Activated CD4-positive, alpha-beta T cell treated with anti-CD3 and anti-CD28 coated beads for 36 hours (primary cell): ENCODE results near the gene THTPA. TPM values are rescaled to one million over a fixed set of nuclear protein-coding genes. Genes with fewer than 3 reads are reported as not detected.

Source experiments
- ATAC-seq: fragments of 200-7000 bp; cut with Tn5 transposase; one replicate; pipeline ENCODE4 v1.10.0; 2021; ENCODE audit warnings: mild to moderate bottlenecking, moderate library complexity
- CTCF ChIA-PET: fragments of 350-600 bp; sonication (Branson Sonifier 250); formaldehyde crosslinking; loops from one replicate; lab custom pipeline; 2021; ENCODE audit warnings: antibody characterized with exemption; lab: Charles Lee
- POLR2A ChIA-PET: fragments of 350-600 bp; sonication (Branson Sonifier 250); formaldehyde crosslinking; loops from one replicate; lab custom pipeline; 2021; ENCODE audit warnings: antibody characterized with exemption, inconsistent platforms; lab: Charles Lee
- DNase-seq: peaks from one replicate; pipeline ENCODE4 v3.0.0-alpha.2; 2020
- H3K27ac Mint-ChIP-seq: one replicate; pipeline ENCODE4 v1.8.0; 2021; ENCODE audit warnings: mixed read lengths
- H3K27me3 Mint-ChIP-seq: one replicate; pipeline ENCODE4 v1.8.0; 2021; ENCODE audit warnings: mixed read lengths
- H3K36me3 Mint-ChIP-seq: one replicate; pipeline ENCODE4 v1.8.0; 2021; ENCODE audit warnings: low read depth, mixed read lengths
- H3K4me1 Mint-ChIP-seq: one replicate; pipeline ENCODE4 v1.8.0; 2021; ENCODE audit warnings: mixed read lengths
- H3K4me3 Mint-ChIP-seq: one replicate; pipeline ENCODE4 v1.8.0; 2021; ENCODE audit warnings: mild to moderate bottlenecking, moderate library complexity, mixed read lengths
- H3K9me3 Mint-ChIP-seq: one replicate; pipeline ENCODE4 v1.8.0; 2021; ENCODE audit warnings: low read depth, mixed read lengths
- intact Hi-C, 2 experiments: fragments of 100-400 bp; cut with DNase I in 1 of 2; cut with micrococcal nuclease in 1 of 2; formaldehyde crosslinking; loops; one replicate each; pipeline versions ENCODE4 v1.14.2 to v1.15.1; 2022 to 2024; cut with DNase I, micrococcal nuclease
- total RNA-seq, 2 experiments: library from RNA; stranded (reverse); gene quantifications; one replicate each; pipeline ENCODE4 v1.2.3, GENCODE V29; 2021

THTPA gene
- total RNA-seq, 2 experiments from 2014 or later: 8.3 to 8.5 TPM

DNA sequence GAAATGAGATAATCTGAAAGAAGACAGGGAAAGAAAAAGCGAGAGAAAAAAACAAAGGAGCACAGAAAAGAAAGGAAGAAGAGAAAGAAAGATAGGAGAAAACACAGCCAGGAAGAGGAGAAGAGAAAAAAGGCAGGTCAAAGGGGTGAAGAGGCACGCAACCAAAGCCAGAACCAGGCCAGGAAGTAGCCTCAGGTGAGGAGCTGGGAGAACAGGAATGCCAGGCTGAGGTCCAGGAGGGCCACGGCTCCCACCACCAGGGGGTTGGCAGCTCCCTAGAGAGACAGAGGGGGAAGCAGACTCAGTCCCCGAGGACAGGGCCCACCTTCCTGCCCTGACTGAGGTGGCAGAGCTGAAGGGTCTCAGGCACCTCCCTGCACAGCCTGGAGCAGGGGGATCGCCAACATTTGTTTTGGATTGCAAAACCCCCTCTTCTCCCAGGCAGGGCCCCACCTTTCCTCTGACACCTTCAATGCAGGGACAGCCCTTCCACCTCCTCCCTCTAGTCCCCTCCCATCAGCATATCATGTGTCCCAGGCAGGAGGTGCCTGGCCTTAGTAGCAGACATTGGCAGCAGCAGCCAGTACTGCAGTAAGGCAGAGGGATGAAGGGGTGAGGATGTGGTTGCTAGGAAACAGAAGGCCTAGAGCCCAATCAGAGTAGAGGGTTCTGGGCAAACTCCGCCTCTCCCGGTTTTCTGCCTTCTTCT is 13.5 kb downstream of the THTPA start:
- ChIA-PET CTCF (interaction anchor here (0.6 to 4.3 kb wide), 7 partner anchors 12 to 372 kb away, joined by 3 to 43 read pairs (median 3); partner anchors contain the start of gene THTPA), POLR2A (no interaction called here)
- Mint-ChIP-seq H3K27ac (no peak overlapping the region), H3K4me3 (no peak overlapping the region), H3K36me3 (peaks cover 11% of the 10 kb centered on the region), H3K4me1 (peaks cover 19% of the 10 kb centered on the region), H3K27me3 (peaks cover 12% of the 10 kb centered on the region), H3K9me3 (no peaks in the 10 kb centered on the region)
- intact Hi-C loops: no loop called here
- no peak for DNase-seq
- ATAC-seq: peak; percentile 9

DNA sequence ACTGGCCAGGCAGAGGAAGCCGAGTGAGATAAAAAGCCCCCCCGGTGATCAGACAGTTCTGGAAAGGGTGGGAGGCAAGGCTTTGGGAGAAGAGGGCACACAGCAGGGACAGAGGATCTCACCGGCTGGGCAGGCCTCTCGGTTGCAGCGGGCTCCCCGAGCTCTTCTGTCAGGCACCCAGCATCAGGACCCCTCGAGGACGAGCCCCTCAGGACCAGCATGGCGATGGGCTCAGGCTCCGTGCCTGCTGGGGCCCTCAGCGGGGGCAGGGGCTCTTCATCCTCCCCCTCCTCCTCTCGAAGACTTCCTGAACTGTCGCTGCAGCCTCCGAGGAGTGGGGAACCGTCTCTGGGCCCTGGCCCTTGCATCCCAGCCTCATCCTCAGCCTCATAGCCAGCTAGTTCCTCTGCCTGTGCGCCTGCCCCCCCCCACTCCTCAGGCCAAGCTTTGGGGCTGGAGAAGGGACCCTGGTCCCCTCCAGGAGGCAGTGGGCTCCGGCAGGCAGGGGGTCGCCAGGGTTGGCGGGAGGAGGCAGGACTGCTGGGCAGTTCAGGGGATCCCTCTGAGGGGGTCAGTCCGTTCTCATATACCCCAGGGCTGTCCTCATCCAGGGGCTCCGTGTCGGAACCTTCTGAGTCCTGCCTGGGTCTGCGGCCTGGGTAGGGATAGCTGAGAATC is 14.9 kb downstream of the THTPA start:
- no peak for DNase-seq
- ATAC-seq: no peak
- Mint-ChIP-seq H3K4me1 (peaks cover 18% of the 10 kb centered on the region), H3K27me3 (peaks cover 16% of the 10 kb centered on the region), H3K27ac (no peak overlapping the region), H3K4me3 (no peak overlapping the region), H3K36me3 (peaks cover 4% of the 10 kb centered on the region), H3K9me3 (no peaks in the 10 kb centered on the region)
- intact Hi-C loops: no loop called here
- ChIA-PET CTCF (interaction anchor here (0.8 to 2.5 kb wide), 4 partner anchors 10 to 93 kb away, joined by 3 to 9 read pairs (median 5); no protein-coding TSS in a partner anchor), POLR2A (interaction anchor here (0.6 kb wide), 1 partner anchor 124 kb away, joined by 3 read pairs; no protein-coding TSS in a partner anchor)

DNA sequence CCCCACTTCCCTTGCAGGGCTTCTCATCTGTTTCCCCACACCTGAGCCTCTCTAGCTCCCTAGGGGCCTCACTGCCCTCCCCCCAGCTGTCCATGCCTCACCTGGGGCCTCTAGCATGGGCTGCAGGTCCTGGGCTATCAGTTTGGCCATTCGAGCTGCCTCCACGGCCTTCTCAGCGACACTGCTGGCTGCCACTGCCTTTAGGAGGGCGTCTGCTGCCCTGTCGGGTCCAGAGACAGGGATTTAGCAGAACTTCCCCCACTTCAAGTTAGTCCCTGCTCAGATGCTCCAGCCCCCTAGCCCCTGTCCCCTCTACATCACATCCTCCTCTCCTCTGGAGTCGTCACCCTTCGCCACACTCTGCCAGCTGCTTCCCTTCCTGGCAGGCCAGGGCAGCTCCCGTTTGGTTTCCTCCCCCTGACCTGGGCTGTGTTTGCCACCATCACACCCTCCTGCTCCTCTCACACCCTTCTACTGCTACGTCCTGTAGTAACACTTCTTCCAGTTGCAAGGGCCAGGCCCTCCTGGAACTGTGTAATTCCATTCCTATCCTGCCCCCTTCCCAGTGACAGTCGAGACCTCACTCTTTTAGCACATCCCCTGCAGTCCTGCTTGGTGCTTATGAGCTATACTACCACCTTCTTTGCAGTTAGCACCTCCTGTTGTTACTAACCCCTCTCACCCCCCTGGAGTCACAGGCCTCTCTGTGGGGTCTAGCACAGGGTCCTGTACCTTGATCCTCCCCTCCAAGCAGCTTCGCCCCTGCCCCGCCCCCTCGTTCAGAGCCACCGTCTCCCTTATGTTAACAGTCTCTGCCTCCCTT is 15.8 kb downstream of the THTPA start:
- no peaks in the 10 kb centered on the region for H3K36me3 Mint-ChIP-seq
- H3K9me3 Mint-ChIP-seq: no peaks in the 10 kb centered on the region
- intact Hi-C loops: no loop called here
- DNase-seq (no peak), ATAC-seq (no peak)
- H3K4me1 Mint-ChIP-seq: peaks cover 17% of the 10 kb centered on the region
- H3K27ac Mint-ChIP-seq: no peak overlapping the region
- ChIA-PET CTCF (interaction anchor here (0.6 to 2.5 kb wide), 7 partner anchors 9 to 275 kb away, joined by 3 to 9 read pairs (median 5); no protein-coding TSS in a partner anchor), POLR2A (no interaction called here)
- H3K27me3 Mint-ChIP-seq: peaks cover 24% of the 10 kb centered on the region
- no peak overlapping the region for H3K4me3 Mint-ChIP-seq

DNA sequence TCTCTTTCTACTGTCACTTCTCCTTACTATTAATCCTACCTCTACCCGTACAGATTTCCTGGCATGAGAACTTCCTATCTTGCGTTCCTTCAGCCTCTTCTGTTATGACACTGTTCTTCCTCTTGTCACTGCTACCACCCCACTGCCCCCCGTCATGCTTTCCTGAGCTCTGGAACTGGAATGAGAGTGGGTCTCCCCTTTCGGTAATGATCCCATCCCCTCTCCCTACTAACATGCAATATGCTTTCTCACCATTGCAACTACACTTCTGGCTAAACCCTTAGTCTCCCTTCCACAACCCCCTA is 16.4 kb downstream of the THTPA start:
- peaks cover 17% of the 10 kb centered on the region for H3K4me1 Mint-ChIP-seq
- ChIA-PET POLR2A (no interaction called here), CTCF (interaction anchor here (1.0 to 2.5 kb wide), 3 partner anchors 10 to 94 kb away, joined by 3 to 9 read pairs (median 5); no protein-coding TSS in a partner anchor)

DNA sequence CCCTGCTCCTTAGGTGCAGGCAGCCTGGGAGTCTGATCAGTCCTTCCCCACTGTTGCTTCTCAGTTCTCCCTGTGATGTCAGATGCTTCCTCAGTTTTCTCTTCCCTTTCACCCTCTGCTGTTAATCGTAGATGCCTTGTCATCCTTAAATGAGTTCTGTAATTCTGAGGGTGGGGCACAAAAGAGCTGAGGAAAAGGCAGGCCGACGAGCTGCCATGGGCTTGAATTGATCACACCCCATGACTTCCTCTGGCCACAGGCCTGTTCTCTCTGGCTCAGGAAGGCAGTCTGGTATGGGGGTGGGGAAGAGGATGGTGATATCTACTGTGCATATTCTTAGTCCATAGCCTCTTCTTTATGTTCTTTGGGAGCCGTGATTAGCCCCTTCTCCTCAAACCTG is 16.8 kb downstream of the THTPA start:
- Mint-ChIP-seq H3K4me1 (peaks cover 17% of the 10 kb centered on the region), H3K4me3 (no peak overlapping the region), H3K27me3 (peaks cover 26% of the 10 kb centered on the region), H3K9me3 (no peaks in the 10 kb centered on the region), H3K36me3 (no peaks in the 10 kb centered on the region), H3K27ac (no peak overlapping the region)
- ATAC-seq (no peak), DNase-seq (no peak)
- POLR2A ChIA-PET: no interaction called here
- CTCF ChIA-PET: interaction anchor here (0.5 to 1.0 kb wide), 2 partner anchors 10 to 76 kb away, joined by 3 read pairs; no protein-coding TSS in a partner anchor
- intact Hi-C loops: no loop called here

More for the DNA sequence above, 16.4 kb downstream of the THTPA start:
- H3K4me3 Mint-ChIP-seq: no peak overlapping the region
- no peaks in the 10 kb centered on the region for H3K36me3 Mint-ChIP-seq
- intact Hi-C loops: no loop called here
- no peak for DNase-seq
- no peaks in the 10 kb centered on the region for H3K9me3 Mint-ChIP-seq
- no peak overlapping the region for H3K27ac Mint-ChIP-seq
- no peak for ATAC-seq
- H3K27me3 Mint-ChIP-seq: peaks cover 26% of the 10 kb centered on the region

DNA sequence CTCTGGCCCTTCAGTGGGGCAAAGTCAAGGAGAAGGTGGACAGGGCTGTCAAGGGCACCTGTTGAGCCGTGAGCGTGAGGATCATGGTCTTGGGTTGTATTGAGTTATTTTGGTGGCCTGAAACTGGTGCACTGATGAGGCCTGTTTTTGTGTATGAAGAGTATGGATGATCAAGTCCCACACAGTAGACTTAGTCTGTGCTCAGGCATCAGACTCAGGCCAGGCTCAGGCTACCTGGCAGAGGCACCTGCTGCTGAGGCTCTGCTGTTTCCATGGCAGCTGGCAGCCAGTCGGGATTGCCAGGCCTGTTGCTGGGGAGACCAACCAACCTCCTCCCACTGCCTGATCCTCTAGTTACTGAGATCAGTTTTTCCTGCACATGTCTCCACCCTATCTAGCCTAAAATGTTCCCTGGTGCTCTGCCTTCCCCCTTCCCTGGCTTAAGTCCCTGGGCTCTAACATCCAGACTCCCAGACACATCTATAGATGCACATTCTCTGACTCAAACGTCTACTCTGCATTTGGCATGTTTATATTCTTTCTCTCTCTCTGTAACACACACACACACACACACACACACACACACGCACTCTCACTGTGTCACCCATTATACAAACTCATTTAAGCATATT is 17.4 kb downstream of the THTPA start:
- H3K4me1 Mint-ChIP-seq: peaks cover 13% of the 10 kb centered on the region
- H3K27me3 Mint-ChIP-seq: peaks cover 30% of the 10 kb centered on the region
- H3K4me3 Mint-ChIP-seq: no peak overlapping the region
- ATAC-seq (no peak), DNase-seq (no peak)
- no peaks in the 10 kb centered on the region for H3K36me3 Mint-ChIP-seq
- H3K9me3 Mint-ChIP-seq: no peaks in the 10 kb centered on the region
- POLR2A ChIA-PET: no interaction called here
- no peak overlapping the region for H3K27ac Mint-ChIP-seq
- CTCF ChIA-PET: interaction anchor here (0.5 kb wide), 1 partner anchor 76 kb away, joined by 3 read pairs; no protein-coding TSS in a partner anchor
- intact Hi-C loops: no loop called here

DNA sequence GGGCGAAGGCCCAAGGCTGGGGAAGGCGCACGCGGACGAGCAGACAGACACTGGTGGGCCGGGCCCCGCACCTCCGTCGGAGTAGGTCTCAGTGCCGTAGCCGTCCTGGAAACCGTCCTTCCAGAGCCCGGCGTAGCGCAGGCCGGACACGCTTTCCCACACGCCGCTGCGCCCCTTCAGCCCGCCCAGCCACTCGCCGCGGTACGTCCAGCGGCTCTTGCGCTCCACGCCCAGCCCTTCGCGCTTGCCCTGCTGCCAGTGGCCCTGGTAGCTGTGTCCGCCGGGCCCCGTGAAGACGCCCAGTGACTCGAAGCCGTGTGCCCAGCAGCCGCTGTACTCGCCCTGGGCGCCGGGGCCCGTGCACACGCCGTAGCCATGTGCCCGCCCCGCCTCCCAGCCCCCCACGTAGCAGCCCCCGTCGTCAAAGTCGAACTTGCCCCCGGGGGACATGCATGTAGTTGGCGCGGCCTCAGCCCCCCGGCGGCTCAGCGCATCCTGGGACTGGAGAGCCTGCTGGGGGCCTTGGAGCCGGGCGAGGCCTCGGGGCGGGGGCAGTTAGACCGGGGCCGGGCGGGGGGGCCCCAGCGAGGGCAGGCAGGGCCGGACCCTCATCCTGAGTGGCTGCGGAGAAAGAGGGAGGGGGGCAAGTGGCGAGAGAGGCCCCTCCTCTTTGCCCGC is 21.1 kb downstream of the THTPA start:
- ChIA-PET POLR2A (no interaction called here), CTCF (no interaction called here)
- Mint-ChIP-seq H3K9me3 (no peaks in the 10 kb centered on the region), H3K4me1 (peaks cover 14% of the 10 kb centered on the region), H3K27ac (no peak overlapping the region), H3K36me3 (no peaks in the 10 kb centered on the region), H3K4me3 (no peak overlapping the region), H3K27me3 (peaks cover 44% of the 10 kb centered on the region)
- DNase-seq (no peak), ATAC-seq (peak; percentile 27)
- intact Hi-C loops: no loop called here

DNA sequence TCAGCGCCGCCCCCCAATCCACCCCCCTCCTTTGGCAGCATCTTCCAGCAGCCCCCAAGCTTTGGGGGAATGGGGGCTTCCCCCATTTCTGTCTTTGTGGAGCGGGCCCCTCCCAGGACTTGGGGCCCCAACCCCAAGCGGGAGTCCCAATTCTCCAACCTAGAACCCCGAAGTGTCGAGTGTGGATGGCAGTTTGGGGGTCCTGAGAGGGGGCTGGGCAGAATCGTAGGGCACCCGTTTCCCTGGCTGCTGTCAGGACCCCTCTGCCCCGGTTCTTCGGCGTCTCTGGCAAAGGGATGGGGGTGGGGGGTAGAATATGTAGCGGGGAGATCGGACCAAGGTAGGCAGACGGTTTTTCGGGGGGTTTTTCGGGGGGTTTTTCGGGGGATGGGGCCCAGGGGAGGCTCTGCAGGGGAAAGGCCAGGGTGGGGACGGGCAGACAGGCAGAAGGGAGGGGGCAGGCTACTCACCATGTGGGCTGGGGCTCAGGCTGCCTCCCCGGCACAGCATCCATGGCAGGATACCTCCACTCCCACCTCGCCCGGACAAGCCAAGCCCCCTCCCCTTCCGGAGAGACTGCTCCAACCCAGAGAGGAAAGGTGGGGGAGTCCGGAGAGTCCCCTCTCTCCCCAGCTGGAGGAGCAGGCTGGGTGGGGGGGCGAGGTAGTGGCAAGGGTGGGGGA is 21.8 kb downstream of the THTPA start:
- DNase-seq (no peak), ATAC-seq (no peak)
- Mint-ChIP-seq H3K27ac (no peak overlapping the region), H3K27me3 (peaks cover 38% of the 10 kb centered on the region), H3K4me1 (peaks cover 14% of the 10 kb centered on the region), H3K36me3 (no peaks in the 10 kb centered on the region), H3K9me3 (no peaks in the 10 kb centered on the region), H3K4me3 (no peak overlapping the region)
- ChIA-PET CTCF (interaction anchor here (0.7 to 1.5 kb wide), 4 partner anchors 11 to 1020 kb away, joined by 3 to 5 read pairs (median 3); partner anchors contain the start of gene AP1G2), POLR2A (no interaction called here)
- intact Hi-C loops: no loop called here

DNA sequence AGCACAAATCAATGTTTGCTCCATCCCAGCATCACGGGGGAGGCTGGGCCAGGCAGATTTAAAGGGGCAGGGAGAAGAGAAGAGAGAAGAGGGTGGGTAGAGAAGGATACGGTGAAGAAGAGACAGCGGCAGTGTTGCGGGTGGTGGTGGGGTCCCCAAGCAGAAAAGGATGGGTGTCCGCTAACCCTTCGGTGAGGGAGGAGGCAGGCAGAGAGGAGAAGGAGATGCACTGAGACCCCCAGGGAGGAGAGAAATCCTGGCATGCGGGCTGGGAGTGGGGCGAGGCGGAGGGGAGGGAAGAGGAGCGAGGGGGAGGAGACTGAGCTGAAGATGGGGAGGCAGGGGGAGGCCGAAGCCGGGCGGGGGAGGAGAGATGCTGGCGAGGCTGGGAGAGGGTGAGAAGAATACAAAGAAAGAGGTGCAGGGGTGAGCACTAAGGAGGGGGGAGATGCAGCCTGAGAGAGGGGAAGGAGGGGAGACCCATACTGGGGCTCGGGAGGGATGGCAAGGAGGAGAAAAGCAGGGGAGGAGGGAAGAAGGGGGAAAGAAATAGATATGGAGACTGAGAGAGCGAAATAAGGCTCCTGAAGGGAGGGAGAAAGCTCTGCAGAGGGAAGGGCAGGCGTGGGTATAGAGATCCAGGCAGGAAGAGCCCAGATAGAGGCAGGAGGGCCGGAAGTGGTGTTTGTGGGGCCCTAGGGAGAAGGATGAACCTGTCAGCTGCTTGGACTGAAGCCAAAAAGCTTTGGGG is 22.7 kb downstream of the THTPA start, which contains the start of gene JPH4:
JPH4 (minus strand) TSS at position 231 of the 751 bp plus-strand sequence. CDS start 1,337 bp downstream, outside the sequence.
- H3K27me3 Mint-ChIP-seq: peaks cover 37% of the 10 kb centered on the region
- no peaks in the 10 kb centered on the region for H3K36me3 Mint-ChIP-seq
- DNase-seq: no peak
- H3K4me1 Mint-ChIP-seq: peaks cover 14% of the 10 kb centered on the region
- ChIA-PET CTCF (interaction anchor here (0.7 to 1.5 kb wide), 4 partner anchors 11 to 1021 kb away, joined by 3 to 5 read pairs (median 3); partner anchors contain the start of gene AP1G2), POLR2A (no interaction called here)
- no peaks in the 10 kb centered on the region for H3K9me3 Mint-ChIP-seq
- no peak within 1 kb of the TSS for H3K27ac Mint-ChIP-seq
- H3K4me3 Mint-ChIP-seq: no peak within 1 kb of the TSS
- no peak for ATAC-seq
- intact Hi-C loops: no loop called here
